Hepatocyte (in vitro differentiated cells): ENCODE data around the gene NCAM1. TPM values are rescaled to one million over a fixed set of nuclear protein-coding genes. Genes with fewer than 3 reads are reported as not detected.

Source experiments
- DNase-seq: peaks from one replicate; pipeline ENCODE4 v3.0.0-alpha.2; 2016; ENCODE audit warnings: low spot score
- H2AFZ ChIP-seq: fragments of 200-600 bp; sonication (generic); 2 replicates; pipeline ENCODE4 v1.6.0; 2016; ENCODE audit warnings: antibody characterized with exemption, mild to moderate bottlenecking
- H3K27ac ChIP-seq: fragments of 200-600 bp; sonication (generic); 2 replicates; pipeline ENCODE4 v1.5.1; 2016; ENCODE audit warnings: mild to moderate bottlenecking
- H3K27me3 ChIP-seq: fragments of 200-600 bp; sonication (generic); 2 replicates; pipeline ENCODE4 v1.6.1; 2016
- H3K36me3 ChIP-seq: fragments of 200-600 bp; sonication (generic); replicated peaks from 2 replicates; pipeline ENCODE4 v1.5.1; 2016; ENCODE audit warnings: low read depth; ENCODE audit not compliant: insufficient read depth
- H3K4me1 ChIP-seq: fragments of 200-600 bp; sonication (generic); 2 replicates; pipeline ENCODE4 v1.5.1; 2016; ENCODE audit warnings: mild to moderate bottlenecking, moderate library complexity; ENCODE audit not compliant: insufficient read depth
- H3K4me2 ChIP-seq: fragments of 200-600 bp; sonication (generic); 2 replicates; pipeline ENCODE4 v1.6.0; 2016
- H3K4me3 ChIP-seq: fragments of 200-600 bp; sonication (generic); 2 replicates; pipeline ENCODE4 v1.5.1; 2016; ENCODE audit warnings: mild to moderate bottlenecking
- H3K79me2 ChIP-seq: fragments of 200-600 bp; sonication (generic); 2 replicates; pipeline ENCODE4 v1.6.0; 2017; ENCODE audit warnings: mild to moderate bottlenecking
- H3K9me2 ChIP-seq: fragments of 200-600 bp; sonication (generic); replicated peaks from 2 replicates; pipeline ENCODE4 v1.6.0; 2017; ENCODE audit warnings: mild to moderate bottlenecking; ENCODE audit not compliant: insufficient read depth
- H3K9me3 ChIP-seq: fragments of 200-600 bp; sonication (generic); 2 replicates; pipeline ENCODE4 v1.5.1; 2016; ENCODE audit warnings: low read depth, mild to moderate bottlenecking
- H4K20me1 ChIP-seq: fragments of 200-600 bp; sonication (generic); 2 replicates; pipeline ENCODE4 v1.6.0; 2016; ENCODE audit warnings: mild to moderate bottlenecking; ENCODE audit not compliant: insufficient read depth, poor library complexity, severe bottlenecking
- CTCF ChIP-seq: fragments of 200-600 bp; sonication (generic); IDR thresholded peaks from 2 replicates; pipeline ENCODE4 v1.5.1; 2016; ENCODE audit warnings: antibody characterized with exemption, mild to moderate bottlenecking; ENCODE audit not compliant: poor library complexity
- EZH2 ChIP-seq: fragments of 200-600 bp; sonication (generic); IDR thresholded peaks from 2 replicates; pipeline ENCODE4 v1.6.1; 2016; ENCODE audit warnings: antibody characterized with exemption, mild to moderate bottlenecking, borderline replicate concordance
- EZH2phosphoT487 ChIP-seq: fragments of 200-600 bp; sonication (generic); IDR thresholded peaks from one replicate; pipeline ENCODE4 v1.6.1; 2018; ENCODE audit warnings: antibody characterized with exemption, mild to moderate bottlenecking, low read depth, moderate library complexity; ENCODE audit not compliant: unreplicated experiment, severe bottlenecking
- WGBS: methylation state at CpG from one replicate; pipeline ENCODE4 v1.1.6; 2016; ENCODE audit warnings: low lambda C conversion rate; ENCODE audit errors: missing lambda C conversion rate; 5-methylcytosine and 5-hydroxymethylcytosine counted together
- polyA plus RNA-seq: library from polyadenylated mRNA; unstranded; fragments of >200 nt; fragmentation: Nextera tagmentation; extraction: Ambion mirVana; gene quantifications from 2 replicates; pipeline ENCODE4 v1.2.1, GENCODE V29; 2016
- total RNA-seq: library from RNA; depleted of rRNA; stranded (reverse); fragments of >200 nt; gene quantifications from 2 replicates; pipeline ENCODE4 v1.2.3, GENCODE V29; 2014

NCAM1 gene
- total and polyA plus RNA-seq, 2 experiments from 2014 or later = 12.4 to 27.2 TPM

GRCh38 chr11:113103932-113104690, 142.9 kb downstream of the NCAM1 start:
- Histone ChIP-seq H3K79me2 (peaks cover 2% of the 10 kb centered on the region), H3K4me1 (no peaks in the 10 kb centered on the region), H3K36me3 (no peaks in the 10 kb centered on the region), H4K20me1 (no peaks in the 10 kb centered on the region), H3K9me2 (no peaks in the 10 kb centered on the region), H3K4me2 (no peak overlapping the region), H3K9me3 (no peaks in the 10 kb centered on the region), H3K4me3 (no peak overlapping the region), H2AFZ (no peak overlapping the region), H3K27me3 (no peaks in the 10 kb centered on the region), H3K27ac (no peak overlapping the region)
- no peak for DNase-seq
- TF ChIP-seq EZH2 (no peak), EZH2phosphoT487 (no peak), CTCF (no peak)
- 62% methylated on average over 9 of the region's 9 CpGs for WGBS

- no peak for DNase-seq
- WGBS = 71% methylated on average over 4 of the region's 4 CpGs
- Histone ChIP-seq H3K4me1 (no peaks in the 10 kb centered on the region), H3K79me2 (peaks cover 2% of the 10 kb centered on the region), H3K4me3 (no peak overlapping the region), H3K9me3 (no peaks in the 10 kb centered on the region), H4K20me1 (no peaks in the 10 kb centered on the region), H3K36me3 (no peaks in the 10 kb centered on the region), H3K27ac (no peak overlapping the region), H3K9me2 (no peaks in the 10 kb centered on the region), H2AFZ (no peak overlapping the region), H3K4me2 (no peak overlapping the region), H3K27me3 (no peaks in the 10 kb centered on the region)
- no peak for TF ChIP-seq EZH2phosphoT487
- TF ChIP-seq CTCF = no peak
- TF ChIP-seq EZH2 = no peak
Measured at GRCh38 chr11:113104691-113105251, 143.6 kb downstream of the NCAM1 start.

DNA sequence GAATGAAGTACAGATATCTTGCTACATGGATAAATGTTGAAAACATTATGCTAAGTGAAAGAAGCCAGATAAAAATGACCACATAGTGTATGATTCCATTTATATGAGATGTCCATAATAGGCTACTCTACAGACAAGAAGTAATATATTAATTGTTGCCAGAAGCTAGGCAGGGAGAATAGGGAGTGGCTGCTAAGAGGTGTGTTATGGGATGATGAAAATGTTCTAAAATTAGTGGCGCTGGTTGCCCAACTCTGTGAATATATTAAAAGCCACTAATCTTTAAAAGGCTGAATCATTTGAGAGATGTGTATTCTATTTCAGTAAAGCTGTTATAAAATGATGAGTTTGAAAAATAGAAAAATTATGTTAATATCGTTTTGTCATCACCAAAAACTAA, 144.4 kb downstream of the NCAM1 start:
- 95% methylated on average over 2 of the region's 2 CpGs for WGBS
- H2AFZ ChIP-seq = no peak overlapping the region
- peaks cover 2% of the 10 kb centered on the region for H3K79me2 ChIP-seq
- H3K4me3 ChIP-seq = no peak overlapping the region
- no peak overlapping the region for H3K27ac ChIP-seq
- no peak overlapping the region for H3K4me2 ChIP-seq
- H3K9me2 ChIP-seq = no peaks in the 10 kb centered on the region
- H3K36me3 ChIP-seq = no peaks in the 10 kb centered on the region
- no peaks in the 10 kb centered on the region for H3K9me3 ChIP-seq
- H3K4me1 ChIP-seq = no peaks in the 10 kb centered on the region
- TF ChIP-seq EZH2phosphoT487 = no peak
- TF ChIP-seq CTCF = no peak
- no peak for TF ChIP-seq EZH2
- DNase-seq = no peak
- no peaks in the 10 kb centered on the region for H3K27me3 ChIP-seq
- no peaks in the 10 kb centered on the region for H4K20me1 ChIP-seq

GRCh38 chr11:113106507-113106906, 145.3 kb downstream of the NCAM1 start:
- no peak overlapping the region for H3K27ac ChIP-seq
- WGBS = 25% methylated on average over 2 of the region's 2 CpGs
- TF ChIP-seq EZH2phosphoT487 (no peak), CTCF (no peak), EZH2 (no peak)

More at GRCh38 chr11:113106507-113106906, 145.3 kb downstream of the NCAM1 start:
- no peaks in the 10 kb centered on the region for H4K20me1 ChIP-seq
- no peaks in the 10 kb centered on the region for H3K36me3 ChIP-seq
- no peaks in the 10 kb centered on the region for H3K4me1 ChIP-seq
- no peak for DNase-seq
- no peaks in the 10 kb centered on the region for H3K9me2 ChIP-seq
- no peak overlapping the region for H3K4me3 ChIP-seq
- H3K9me3 ChIP-seq = no peaks in the 10 kb centered on the region
- H2AFZ ChIP-seq = no peak overlapping the region
- no peaks in the 10 kb centered on the region for H3K27me3 ChIP-seq
- no peaks in the 10 kb centered on the region for H3K79me2 ChIP-seq
- H3K4me2 ChIP-seq = no peak overlapping the region
